Right atrium auricular region (tissue), 2 donors: ENCODE results near the gene WNK2. TPM values are rescaled to one million over a fixed set of nuclear protein-coding genes. Genes with fewer than 3 reads are reported as not detected.

Experiments used
- DNase-seq: peaks from one replicate; pipeline ENCODE4 v3.0.0-alpha.2; 2019; ENCODE audit warnings: low spot score
- H3K27ac ChIP-seq, 2 donors: fragments of 200-600 bp; sonication (generic); 1 replicate in 1 of 2; 2 replicates in 1 of 2; pipeline ENCODE4 v1.5.1; 2016 to 2019
- H3K27me3 ChIP-seq, 2 donors: fragments of 200-600 bp; sonication (generic); one replicate each; pipeline versions ENCODE4 v1.5.1 to v1.6.0; 2017 to 2019
- H3K36me3 ChIP-seq: fragments of 200-600 bp; sonication (generic); one replicate; pipeline ENCODE4 v1.5.1; 2016
- H3K4me1 ChIP-seq, 2 donors: fragments of 200-600 bp; sonication (generic); one replicate each; pipeline versions ENCODE4 v1.5.1 to v1.6.0; 2017 to 2019
- H3K4me3 ChIP-seq, 2 donors: fragments of 200-600 bp; sonication (generic); 1 replicate in 1 of 2; 2 replicates in 1 of 2; pipeline ENCODE4 v1.5.1; 2017 to 2019; ENCODE audit warnings: mild to moderate bottlenecking in 1 of 2, moderate library complexity in 1 of 2
- H3K9me3 ChIP-seq, 2 donors: fragments of 200-600 bp; sonication (generic); one replicate each; pipeline ENCODE4 v1.5.1; 2019
- CTCF ChIP-seq, 2 donors: fragments of 200-600 bp; sonication (generic); IDR thresholded peaks; one replicate each; pipeline ENCODE4 v1.5.1; 2019; ENCODE audit warnings: antibody characterized with exemption in 2 of 2
- total RNA-seq, 2 donors: library from RNA; depleted of rRNA; stranded (reverse); fragments of >200 nt; gene quantifications; one replicate each; pipeline ENCODE4 v1.1.0, GENCODE V29; 2016

Gene WNK2
- total RNA-seq, 2 donors from 2014 or later, result 61.4 to 132 TPM

- TF ChIP-seq CTCF (IDR thresholded peaks at IDR 0.05), result peak in 1 of 2 donors; percentile 37
- peaks cover 0 to 81% of the 10 kb centered on the region in 2 donors for H3K4me1 ChIP-seq
- H3K9me3 ChIP-seq, result no peaks in the 10 kb centered on the region
- no peaks in the 10 kb centered on the region for H3K27me3 ChIP-seq
- DNase-seq, result no peak
- no peaks in the 10 kb centered on the region for H3K36me3 ChIP-seq
- peak overlapping the region in 1 of 2 donors; percentile 11 for H3K4me3 ChIP-seq
- H3K27ac ChIP-seq, result peak overlapping the region; percentile 78 to 93
Observed at GRCh38 chr9:93207326-93207814, 23.4 kb downstream of the WNK2 start.

GRCh38 chr9:93207860-93208734, 24.2 kb downstream of the WNK2 start:
- Histone ChIP-seq H3K36me3 (no peaks in the 10 kb centered on the region), H3K4me1 (peaks cover 0 to 81% of the 10 kb centered on the region in 2 donors), H3K27ac (peak overlapping the region; percentile 78 to 93), H3K27me3 (no peaks in the 10 kb centered on the region), H3K4me3 (peak overlapping the region in 1 of 2 donors; percentile 11), H3K9me3 (no peaks in the 10 kb centered on the region)
- TF ChIP-seq CTCF (IDR thresholded peaks at IDR 0.05), result no peak
- DNase-seq, result no peak

- TF ChIP-seq CTCF (IDR thresholded peaks at IDR 0.05), result no peak
- no peak overlapping the region for H3K4me3 ChIP-seq
- H3K36me3 ChIP-seq, result no peaks in the 10 kb centered on the region
- no peak for DNase-seq
- H3K27me3 ChIP-seq, result no peaks in the 10 kb centered on the region
- no peaks in the 10 kb centered on the region for H3K9me3 ChIP-seq
- peak overlapping the region; percentile 32 to 78 for H3K27ac ChIP-seq
- H3K4me1 ChIP-seq, result peaks cover 0 to 77% of the 10 kb centered on the region in 2 donors
Observed at GRCh38 chr9:93209097-93209496, 25.2 kb downstream of the WNK2 start.

- Histone ChIP-seq H3K4me1 (peaks cover 0 to 74% of the 10 kb centered on the region in 2 donors), H3K9me3 (no peaks in the 10 kb centered on the region), H3K27ac (peak overlapping the region; percentile 32 to 78), H3K27me3 (no peaks in the 10 kb centered on the region), H3K36me3 (no peaks in the 10 kb centered on the region), H3K4me3 (no peak overlapping the region)
- TF ChIP-seq CTCF (IDR thresholded peaks at IDR 0.05), result no peak
- no peak for DNase-seq
Observed at GRCh38 chr9:93209576-93210323, 25.8 kb downstream of the WNK2 start.

GRCh38 chr9:93210324-93210973, 26.5 kb downstream of the WNK2 start:
- Histone ChIP-seq H3K4me3 (no peak overlapping the region), H3K27ac (peak overlapping the region; percentile 8 to 78), H3K9me3 (no peaks in the 10 kb centered on the region), H3K27me3 (no peaks in the 10 kb centered on the region), H3K4me1 (peaks cover 0 to 72% of the 10 kb centered on the region in 2 donors), H3K36me3 (no peaks in the 10 kb centered on the region)
- no peak for TF ChIP-seq CTCF (IDR thresholded peaks at IDR 0.05)
- DNase-seq, result no peak
